Uterus (tissue), 2 donors: ENCODE results near the gene CHCHD2.
"Not testable (repeated sequence)": the region's sequence is repeated elsewhere in the genome, so short reads cannot be mapped to it uniquely, and the experiment has no call there.

Experiments used
- POLR2A ChIP-seq, 2 donors: fragments of 450-650 bp; IDR thresholded peaks; one replicate each; pipeline ENCODE4 v1.6.1; 2016; ENCODE audit warnings: antibody characterized with exemption in 2 of 2, mild to moderate bottlenecking in 1 of 2, moderate library complexity in 1 of 2
- TF ChIP-seq, protein P1 (sequence below), 4 experiments: fragments of 200-600 bp in 2 of 4; fragments of 450-650 bp in 2 of 4; sonication (generic) in 2 of 4; IDR thresholded peaks; one replicate each; pipeline ENCODE4 v1.5.1; 2016 to 2019; ENCODE audit warnings: antibody characterized with exemption in 4 of 4, mild to moderate bottlenecking in 2 of 4, moderate library complexity in 1 of 4

GRCh38 chr7:56066376-56066775 is 39.9 kb downstream of the CHCHD2 start:
- TF ChIP-seq, protein P1, sequence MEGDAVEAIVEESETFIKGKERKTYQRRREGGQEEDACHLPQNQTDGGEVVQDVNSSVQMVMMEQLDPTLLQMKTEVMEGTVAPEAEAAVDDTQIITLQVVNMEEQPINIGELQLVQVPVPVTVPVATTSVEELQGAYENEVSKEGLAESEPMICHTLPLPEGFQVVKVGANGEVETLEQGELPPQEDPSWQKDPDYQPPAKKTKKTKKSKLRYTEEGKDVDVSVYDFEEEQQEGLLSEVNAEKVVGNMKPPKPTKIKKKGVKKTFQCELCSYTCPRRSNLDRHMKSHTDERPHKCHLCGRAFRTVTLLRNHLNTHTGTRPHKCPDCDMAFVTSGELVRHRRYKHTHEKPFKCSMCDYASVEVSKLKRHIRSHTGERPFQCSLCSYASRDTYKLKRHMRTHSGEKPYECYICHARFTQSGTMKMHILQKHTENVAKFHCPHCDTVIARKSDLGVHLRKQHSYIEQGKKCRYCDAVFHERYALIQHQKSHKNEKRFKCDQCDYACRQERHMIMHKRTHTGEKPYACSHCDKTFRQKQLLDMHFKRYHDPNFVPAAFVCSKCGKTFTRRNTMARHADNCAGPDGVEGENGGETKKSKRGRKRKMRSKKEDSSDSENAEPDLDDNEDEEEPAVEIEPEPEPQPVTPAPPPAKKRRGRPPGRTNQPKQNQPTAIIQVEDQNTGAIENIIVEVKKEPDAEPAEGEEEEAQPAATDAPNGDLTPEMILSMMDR (IDR thresholded peaks at IDR 0.05): not testable (repeated sequence)
- not testable (repeated sequence) for TF ChIP-seq POLR2A (IDR thresholded peaks at IDR 0.05)
